Limb (tissue), 2 donors: ENCODE measurements around the gene RCAN1.
"Not testable (repeated sequence)": the region's sequence is repeated elsewhere in the genome, so short reads cannot be mapped to it uniquely, and the experiment has no call there.

ENCODE experiments used
- DNase-seq, 2 donors: peaks; one replicate each; pipeline ENCODE4 v3.0.0-alpha.2; 2016; ENCODE audit errors: extremely low spot score in 2 of 2

Gene RCAN1

DNA sequence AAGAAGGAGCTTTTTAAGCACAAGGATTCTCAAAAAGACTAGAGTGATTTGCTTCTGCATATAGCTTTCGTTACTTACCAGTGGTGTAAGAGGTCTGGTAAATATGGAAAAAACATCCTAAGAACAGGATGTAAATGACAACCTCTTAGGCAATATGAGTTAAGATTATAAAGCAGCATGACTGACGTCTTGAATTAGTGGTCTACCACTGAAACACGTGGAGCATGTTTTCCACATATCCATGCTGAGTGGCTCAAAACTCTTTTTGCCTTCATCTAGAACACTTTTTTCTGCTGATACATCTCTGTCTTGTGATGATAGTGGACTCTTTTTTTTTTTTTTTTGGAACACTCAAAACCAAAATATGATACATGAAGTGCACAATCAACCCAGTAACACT is 44.6 kb downstream of the RCAN1 start:
- DNase-seq = no peak

DNA sequence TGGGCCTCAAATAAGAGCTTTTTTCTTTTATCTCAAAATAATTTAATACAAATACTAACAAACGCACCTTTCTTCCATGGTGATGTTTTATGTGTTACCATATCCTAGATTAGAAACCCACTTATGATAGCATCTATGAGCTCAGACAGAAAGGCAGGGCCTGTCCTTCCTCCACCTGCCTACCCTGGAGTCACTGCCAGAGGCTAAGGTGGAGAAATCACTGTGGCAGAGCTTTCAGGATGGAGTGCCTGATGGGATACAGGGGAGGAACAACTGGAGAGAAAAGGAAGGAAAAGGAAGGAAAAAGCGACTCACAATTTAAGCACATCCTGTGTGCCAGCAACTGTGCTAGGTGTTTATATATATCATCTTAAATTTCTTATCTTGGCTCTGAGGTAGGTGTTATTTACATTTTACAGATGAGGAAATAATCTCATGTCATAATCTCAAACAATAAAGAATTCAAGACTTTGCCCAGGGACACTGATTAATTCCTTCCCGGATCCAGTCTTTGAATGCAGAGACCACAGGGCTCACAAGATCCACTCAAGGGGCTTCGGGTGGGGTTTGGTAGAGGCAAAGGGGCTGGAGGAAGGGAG is 45.4 kb downstream of the RCAN1 start:
- no peak for DNase-seq

DNA sequence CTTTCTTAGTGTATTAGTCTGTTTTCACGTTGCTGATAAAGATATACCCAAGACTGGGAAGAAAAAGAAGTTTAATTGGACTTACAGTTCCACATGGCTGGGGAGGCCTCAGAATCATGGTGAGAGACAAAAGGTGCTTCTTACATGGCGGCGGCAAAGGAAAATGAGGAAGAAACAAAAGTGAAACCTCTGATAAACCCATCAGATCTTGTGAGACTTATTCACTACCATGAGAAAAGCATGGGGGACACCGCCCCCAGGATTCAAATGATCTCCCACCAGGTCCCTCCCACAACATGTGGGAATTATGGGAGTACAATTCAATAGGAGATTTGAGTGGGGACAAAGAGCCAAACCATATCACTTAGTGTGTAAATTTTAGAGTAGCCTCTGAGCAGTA is 46.1 kb downstream of the RCAN1 start:
- DNase-seq = not testable (repeated sequence)

DNA sequence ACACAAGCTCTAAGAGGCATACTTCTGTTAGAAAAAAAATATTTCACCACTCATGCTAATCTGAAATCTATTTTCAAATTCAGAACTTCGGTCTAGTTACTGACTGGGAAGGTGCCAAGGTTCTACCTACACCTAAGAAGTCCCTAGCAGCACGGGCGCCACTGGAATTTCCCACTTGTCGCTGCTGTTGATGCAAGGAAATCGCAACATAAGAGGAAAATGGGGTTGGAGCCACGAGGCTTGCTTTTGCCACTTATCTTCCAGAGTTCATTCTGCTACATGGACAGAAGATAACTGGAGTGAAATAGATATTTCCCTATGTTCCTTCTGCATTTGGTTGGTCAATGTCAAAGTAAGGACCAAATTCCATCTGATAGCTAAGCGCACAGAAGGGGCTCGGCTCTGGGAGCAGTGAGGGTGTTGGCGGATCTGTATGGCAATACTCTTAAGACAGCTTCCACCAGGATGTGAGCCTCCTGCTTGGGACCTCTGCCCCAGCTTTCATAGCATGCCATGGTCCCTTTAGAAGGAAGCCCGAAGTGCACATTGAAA is 47.2 kb downstream of the RCAN1 start:
- no peak for DNase-seq

DNA sequence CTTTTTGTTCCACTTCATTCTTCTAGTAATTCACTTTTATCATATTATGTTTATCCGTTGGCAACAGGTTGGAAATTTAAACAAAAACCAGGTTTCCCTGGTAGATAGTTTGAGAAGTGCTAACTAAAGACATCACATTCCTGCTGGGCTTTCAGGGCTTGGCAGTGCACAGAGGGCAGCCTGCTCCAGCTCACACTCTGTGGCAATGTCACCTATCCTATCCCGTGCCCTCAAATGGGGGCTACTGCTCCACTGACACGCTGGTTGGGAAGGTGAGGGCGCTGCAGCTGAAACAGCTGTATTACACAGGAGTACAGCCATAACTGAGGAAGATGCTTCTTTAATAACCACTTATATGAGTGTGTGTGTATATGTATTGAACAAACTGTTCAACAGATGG is 49.7 kb downstream of the RCAN1 start:
- DNase-seq = no peak

DNA sequence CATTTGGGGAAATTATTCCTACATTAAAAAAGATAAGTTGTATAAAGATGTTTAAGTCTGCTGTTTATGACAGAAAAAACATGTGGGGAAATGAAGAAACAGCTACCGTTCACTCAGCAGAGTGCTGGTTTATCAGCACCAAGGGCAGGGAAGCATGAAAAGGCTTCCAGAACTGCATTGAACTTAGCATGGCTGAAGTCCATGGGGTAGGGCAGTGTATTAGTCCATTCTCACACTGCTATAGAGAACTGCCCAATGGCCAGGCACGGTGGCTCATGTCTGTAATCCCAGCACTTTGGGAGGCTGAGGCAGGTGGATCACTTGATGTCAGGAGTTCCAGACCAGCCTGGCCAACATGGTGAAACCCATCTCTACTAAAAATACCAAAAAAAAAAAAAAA is 51.5 kb downstream of the RCAN1 start:
- DNase-seq = not testable (repeated sequence)

DNA sequence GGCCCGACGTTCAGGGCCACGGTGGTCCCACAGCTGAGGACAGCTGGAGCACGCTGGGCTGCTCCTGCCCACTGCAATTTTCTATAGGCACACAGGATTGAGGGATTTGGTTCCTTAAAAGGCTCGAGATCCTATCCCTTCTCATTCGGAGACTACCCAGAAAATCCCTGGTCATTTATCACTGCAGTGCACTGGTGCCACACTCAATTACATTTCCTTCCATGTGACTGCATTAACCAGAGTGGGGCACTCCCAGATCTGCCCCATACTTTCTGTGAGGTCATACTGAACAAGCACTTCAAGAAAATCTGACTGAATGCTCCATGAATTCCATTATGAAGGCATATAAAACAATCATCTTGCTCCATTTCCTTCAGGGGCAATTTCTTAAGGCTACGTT is 53.1 kb downstream of the RCAN1 start:
- DNase-seq = no peak

DNA sequence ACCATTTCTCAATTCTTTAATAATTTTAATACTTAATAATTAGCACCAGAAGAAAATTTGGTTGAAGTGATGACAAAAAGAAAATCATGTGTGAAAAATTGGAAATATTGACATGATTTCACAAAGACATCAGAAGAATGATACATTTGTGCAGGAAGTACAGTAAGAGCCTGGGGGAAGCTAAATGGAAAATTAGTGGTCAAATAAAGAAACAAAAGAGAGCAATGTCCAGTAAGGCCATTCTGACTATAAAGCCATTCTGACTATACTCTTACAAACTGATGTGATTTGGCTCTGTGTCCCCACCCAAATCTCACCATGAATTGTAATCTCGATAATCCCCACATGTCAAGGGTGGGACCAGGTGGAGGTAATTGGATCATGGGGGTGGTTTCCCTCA is 54.3 kb downstream of the RCAN1 start:
- no peak for DNase-seq

DNA sequence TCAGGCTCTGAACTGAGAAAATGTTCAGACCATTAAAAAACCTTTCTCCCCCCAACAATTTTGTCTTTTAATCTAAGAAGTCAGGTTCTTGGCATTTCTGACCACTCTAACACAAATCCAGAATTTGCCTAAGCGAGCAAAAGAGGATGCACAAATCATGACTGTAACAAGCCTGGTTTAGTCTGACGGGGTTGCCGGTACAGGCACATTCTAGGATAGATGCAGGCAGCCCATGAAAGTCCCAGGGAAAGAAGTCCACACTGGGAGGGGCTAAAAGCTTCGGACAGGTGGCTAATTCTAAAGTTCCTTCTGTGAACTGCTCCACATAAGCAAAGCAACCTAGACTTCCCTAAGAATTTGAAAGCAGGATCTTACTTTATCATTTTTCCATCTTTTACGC is 54.9 kb downstream of the RCAN1 start:
- no peak for DNase-seq

DNA sequence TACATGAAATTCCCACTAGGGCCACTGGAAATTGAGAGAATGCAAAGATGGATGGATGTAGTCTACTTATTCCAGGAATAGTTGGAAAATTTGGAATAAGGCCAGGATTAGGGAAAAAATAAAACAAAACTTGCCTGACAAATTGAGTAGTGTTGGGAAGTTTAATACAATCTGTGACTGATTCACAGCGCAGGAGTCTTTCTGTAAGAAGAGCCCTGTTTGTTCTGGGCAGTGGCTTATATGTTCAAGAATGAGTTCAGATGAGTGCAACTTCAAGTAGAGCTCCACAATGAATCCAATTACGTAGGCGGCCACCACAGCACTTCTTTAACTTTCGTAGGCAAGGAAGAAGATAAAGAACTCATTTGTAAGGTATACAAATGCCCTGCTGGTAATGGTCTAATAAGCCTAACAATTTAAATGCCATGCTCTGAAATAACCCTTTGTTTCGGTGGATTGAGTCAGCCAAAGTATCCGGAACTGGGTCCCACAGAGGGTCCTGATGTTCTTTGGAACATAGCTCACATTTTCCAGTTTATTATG is 55.8 kb downstream of the RCAN1 start:
- DNase-seq = no peak

DNA sequence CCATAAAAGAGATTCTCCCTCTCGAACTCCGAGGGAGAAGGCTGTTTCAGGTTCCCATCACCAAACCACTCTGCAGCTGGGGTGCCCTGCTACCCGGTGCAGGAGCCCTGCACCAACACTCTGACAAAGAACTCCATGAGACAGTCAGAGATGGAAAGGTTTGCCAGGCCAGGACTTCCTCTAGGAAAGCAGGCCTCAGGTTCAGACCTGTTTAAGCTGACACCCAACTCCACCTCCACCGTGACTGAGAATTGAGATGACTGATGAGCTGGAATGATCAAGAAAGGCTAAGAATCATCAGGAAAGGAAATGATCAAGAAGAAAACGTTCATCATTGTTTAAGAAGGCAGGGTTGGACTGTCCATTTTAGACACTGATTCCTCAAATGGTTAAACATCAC is 56.7 kb downstream of the RCAN1 start:
- DNase-seq = no peak

DNA sequence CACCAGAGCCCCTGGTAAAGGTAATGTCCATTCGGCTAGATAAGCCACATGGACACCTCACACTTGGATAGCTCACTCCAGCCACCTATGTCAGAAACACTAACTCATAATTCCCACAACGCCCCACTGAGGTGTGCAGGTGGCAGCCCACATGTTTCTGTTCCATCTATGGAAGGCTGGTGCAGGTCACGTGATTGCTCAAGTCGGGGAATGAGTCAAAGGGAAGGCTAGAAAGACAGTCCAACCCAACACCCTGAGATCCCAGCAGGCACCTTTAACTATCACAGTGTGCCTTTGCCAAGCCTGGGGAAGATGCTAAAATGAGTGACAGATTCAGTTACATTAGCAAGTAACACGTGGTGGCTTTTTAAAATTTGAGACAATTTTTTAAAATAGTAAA is 57.7 kb downstream of the RCAN1 start:
- no peak for DNase-seq

DNA sequence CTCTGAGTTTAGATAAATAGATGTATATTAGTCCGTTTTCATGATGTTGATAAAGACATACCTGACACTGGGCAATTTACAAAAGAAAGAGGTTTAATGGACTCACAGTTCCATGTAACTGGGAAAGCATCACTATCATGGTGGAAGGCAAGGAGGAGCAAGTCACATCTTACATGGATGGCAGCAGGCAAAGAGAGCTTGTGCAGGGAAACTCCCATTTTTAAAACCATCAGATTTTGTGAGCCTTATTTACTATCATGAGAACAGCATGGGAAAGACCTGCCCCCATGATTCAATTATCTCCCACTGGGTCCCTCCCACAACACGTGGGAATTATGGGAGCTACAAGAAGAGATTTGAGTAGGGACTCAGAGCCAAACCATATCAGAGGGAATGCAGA is 60.2 kb downstream of the RCAN1 start:
- DNase-seq = not testable (repeated sequence)

DNA sequence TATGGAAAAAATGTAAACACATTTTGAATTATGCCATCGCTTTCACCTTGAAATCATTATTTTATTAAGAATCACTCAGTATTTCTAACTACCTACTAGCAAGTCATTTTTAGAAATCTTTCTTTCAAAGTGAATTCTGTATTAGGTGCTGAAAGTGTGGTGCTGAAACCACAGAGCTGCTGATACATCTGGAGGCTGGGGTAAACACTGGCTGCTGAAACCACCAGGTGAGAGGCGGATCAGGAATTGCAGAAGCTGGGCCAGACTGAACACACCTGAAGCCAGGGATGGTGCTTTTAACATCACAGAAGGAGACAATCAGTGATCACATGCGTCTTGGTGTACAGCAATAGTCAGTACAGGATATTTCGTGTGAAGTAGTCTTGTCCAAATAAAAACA is 60.7 kb downstream of the RCAN1 start:
- no peak for DNase-seq

DNA sequence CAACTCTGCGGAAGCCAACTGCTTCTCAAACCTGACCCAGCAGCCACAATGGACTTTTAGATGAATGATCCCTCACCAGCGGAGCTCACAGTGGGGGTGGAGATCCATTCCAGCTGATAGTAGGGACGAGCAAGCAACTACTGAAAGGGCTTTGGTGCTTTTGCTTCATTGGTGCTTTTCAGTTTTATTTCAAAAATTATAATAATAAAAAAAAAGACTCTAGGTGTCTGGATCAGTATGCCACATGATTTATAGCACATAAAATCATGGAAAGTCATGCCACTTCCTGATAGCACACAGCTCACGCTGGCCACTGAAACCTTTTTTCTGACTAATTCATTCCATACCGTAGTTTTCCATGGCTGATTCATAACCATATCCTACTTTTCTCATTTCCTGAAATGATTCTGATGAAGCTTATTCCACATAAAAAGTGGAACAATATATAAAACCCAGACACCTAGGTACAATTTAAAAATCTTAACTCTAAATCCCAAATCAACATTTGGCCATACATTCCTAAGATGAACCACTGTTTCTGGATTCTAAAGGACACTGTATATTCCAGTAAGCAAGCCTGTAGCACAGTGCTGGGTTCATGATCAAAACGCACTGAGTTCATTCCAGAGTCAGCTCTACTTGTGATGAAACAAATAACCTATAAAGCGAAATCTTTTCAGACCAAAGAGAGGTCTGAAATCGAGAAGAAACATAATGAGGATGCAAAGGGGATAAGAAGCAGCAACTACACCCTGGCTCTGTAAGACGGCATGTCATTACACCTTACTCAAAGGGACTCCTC is 61.6 kb downstream of the RCAN1 start:
- DNase-seq = no peak

DNA sequence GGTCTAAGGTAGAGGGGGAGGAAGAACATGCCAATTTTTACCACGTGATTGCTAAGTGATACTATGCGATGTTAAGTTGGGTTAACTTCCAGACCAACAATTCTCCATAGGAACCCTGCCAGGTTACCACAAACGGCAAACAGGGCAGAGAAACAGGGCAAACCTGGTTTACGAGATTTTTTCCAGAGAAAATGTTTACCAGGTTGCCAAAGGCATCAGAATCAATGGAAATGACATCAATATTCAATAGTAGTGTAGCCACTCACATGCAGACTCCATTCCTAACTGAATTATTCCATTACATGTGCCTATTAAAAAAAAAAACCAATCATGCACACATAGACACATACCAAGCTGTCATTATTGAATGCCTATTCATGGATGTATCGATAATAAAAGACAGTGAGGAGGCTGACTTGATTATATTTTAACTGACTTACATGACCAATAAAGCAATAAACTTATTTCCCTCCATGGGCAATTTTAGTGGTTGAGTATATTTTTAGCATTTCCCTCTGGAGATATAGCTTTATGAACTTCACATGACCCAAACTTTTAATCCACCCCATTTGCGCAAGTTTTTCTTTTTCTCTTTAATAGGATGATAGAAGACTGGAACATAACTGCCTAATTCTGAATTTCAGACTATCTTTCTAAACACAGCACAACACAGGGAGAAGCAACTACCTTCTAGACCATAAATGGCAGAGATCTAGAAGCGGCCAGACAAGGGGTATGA is 62.4 kb downstream of the RCAN1 start:
- no peak for DNase-seq

DNA sequence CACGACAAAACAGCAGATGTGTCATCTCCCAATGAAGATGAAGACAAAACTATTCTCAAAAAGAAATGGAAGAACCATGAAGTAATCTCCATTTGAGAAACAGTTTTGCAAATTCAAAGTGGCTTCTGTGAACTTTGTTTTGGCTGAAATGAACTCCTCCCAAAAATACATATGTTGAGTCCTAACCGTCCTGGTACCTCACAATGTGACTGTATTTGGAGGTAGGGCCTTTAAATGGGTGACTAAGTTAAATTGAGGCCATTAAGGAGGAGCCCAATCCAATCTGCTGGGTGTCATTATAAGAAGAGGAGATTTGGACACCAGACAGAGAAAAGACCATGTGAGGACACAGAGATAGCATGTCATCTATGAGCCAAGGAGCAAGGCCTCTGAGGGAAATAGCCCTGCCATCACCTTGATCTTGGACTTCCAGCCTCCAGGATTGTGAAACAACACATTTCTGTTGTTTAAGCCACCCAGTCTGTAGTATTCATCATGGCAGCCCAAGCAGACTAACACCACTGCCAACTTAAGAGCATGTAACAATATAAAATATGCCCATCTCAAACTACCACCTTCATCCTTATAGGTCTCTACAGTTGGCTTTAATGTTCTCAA is 64.6 kb downstream of the RCAN1 start:
- no peak for DNase-seq

DNA sequence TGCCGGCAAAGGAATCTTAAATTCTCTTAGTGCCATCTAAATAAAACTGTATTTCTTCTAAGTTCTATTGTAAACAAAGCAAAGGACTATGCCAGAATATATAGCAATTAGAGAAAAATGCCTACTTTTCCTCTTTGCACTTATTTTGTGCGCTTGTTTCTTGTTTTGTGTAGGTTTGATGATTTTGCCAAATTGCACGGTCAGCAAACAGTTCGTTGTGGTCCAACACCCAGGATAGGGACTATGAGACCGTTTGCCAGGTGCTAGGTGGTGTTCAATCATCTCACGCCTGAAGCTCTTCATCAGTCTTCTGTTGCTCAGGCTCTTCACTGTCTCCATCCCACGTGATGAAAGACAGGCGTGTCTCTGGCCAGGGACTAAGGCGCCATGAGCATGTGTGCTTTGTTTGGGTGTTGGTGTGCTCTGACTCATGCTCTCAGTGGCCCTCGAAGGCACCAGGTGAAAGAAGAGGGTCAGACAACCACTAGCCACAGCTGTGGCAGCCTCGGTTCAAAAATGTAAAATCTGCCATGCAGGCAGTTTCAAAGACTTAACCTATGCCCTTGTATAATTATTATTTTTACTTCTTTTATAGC is 66.0 kb downstream of the RCAN1 start:
- DNase-seq = no peak

DNA sequence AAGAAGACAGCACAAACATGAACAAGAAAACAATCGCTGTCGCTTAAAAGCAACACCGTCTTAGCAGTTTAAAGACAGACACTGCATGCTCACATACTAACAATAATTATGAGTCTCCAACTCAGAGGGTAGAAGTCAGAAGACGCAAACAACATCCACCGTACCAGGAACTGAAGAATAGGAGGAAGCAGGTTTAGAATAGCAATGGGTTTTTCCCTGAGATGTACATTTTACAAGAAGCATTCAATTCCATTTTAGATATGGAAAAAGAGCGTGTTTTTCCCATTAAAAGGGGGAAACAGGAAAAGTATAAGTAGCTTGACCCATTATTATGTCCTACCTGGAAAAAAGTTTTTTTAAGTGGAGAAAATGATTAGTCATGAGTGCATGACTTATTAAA is 68.4 kb downstream of the RCAN1 start:
- no peak for DNase-seq

DNA sequence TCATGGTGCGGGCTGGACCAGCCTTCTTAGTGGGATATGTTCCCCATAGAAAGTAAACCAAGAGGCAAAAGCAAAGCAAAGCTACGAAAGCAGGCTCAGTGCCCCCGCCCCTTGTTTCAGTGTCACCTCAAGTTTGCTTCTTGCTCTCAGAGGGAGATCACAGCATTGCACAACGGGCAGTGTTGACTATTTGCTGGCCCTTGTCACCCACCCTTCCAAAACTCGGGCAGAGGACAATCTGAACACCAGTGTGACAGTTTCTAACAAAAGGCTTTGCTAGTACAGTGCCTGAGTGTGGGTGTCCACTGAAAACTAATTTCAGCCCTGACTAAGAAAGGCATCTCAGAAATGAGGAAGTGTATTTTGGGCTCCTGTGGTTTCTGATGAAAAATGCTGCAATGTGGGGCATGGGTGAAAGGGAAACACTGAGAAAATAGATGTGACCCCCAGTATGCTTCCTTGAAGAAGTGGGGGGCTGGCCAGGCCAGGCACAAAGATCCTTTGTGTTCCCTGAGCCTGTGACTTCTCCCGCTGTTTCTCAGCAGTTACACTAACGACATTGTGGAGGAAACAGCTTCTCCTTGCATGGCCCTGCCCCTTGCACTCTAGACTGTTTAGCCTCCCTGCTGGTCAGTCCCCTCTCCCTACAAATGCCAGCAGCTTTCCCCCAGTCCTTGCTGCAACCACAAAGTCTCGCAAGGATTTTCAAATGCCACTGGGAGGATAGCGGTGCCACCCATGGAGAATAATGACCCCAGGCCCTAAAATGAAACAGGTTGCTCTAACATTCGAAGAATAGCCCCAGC is 69.6 kb downstream of the RCAN1 start:
- DNase-seq = no peak
